Fibroblast of skin of abdomen (primary cell): Measurements from ENCODE around the gene SPATA6L.

Source experiments
- DNase-seq: peaks from one replicate; pipeline ENCODE4 v3.0.0-alpha.2; 2013

Gene SPATA6L

GRCh38 chr9:4581861-4582565 is 84.3 kb downstream of the SPATA6L start:
- DNase-seq, result no peak

- DNase-seq, result no peak
These were observed 85.1 kb downstream of the SPATA6L start for GRCh38 chr9:4581035-4581760.

GRCh38 chr9:4579001-4579400 is 87.3 kb downstream of the SPATA6L start:
- no peak for DNase-seq

GRCh38 chr9:4576448-4576847 is 89.8 kb downstream of the SPATA6L start:
- no peak for DNase-seq

- DNase-seq, result no peak
These were observed 90.3 kb downstream of the SPATA6L start for GRCh38 chr9:4575997-4576396.

GRCh38 chr9:4574657-4575243 is 91.5 kb downstream of the SPATA6L start:
- DNase-seq, result no peak

- no peak for DNase-seq
These were observed 92.5 kb downstream of the SPATA6L start for GRCh38 chr9:4573634-4574389.

GRCh38 chr9:4573176-4573575 is 93.1 kb downstream of the SPATA6L start:
- no peak for DNase-seq

GRCh38 chr9:4572184-4572826 is 94.0 kb downstream of the SPATA6L start:
- no peak for DNase-seq

- DNase-seq, result no peak
These were observed 97.2 kb downstream of the SPATA6L start for GRCh38 chr9:4569101-4569500.

GRCh38 chr9:4567601-4568000 is 98.7 kb downstream of the SPATA6L start:
- no peak for DNase-seq

GRCh38 chr9:4566806-4567205 is 99.5 kb downstream of the SPATA6L start:
- no peak for DNase-seq

- no peak for DNase-seq
These were observed 103.2 kb downstream of the SPATA6L start for GRCh38 chr9:4563105-4563504.

- no peak for DNase-seq
These were observed 106.8 kb downstream of the SPATA6L start for GRCh38 chr9:4559261-4560182.

GRCh38 chr9:4558371-4558998 is 107.8 kb downstream of the SPATA6L start:
- no peak for DNase-seq

- DNase-seq, result no peak
These were observed 111.0 kb downstream of the SPATA6L start for GRCh38 chr9:4555236-4555635.

- peak; percentile 22 for DNase-seq
These were observed 112.3 kb downstream of the SPATA6L start for GRCh38 chr9:4553951-4554381.

GRCh38 chr9:4550777-4551484 is 115.3 kb downstream of the SPATA6L start:
- no peak for DNase-seq

- DNase-seq, result no peak
These were observed 116.5 kb downstream of the SPATA6L start for GRCh38 chr9:4549751-4550295.
